ENCODE results near the gene PSPC1. TPM values are rescaled to one million over a fixed set of nuclear protein-coding genes. Genes with fewer than 3 reads are reported as not detected.

The PSPC1 gene
- total RNA-seq, 2 experiments from 2014 or later, result 81.6 to 101 TPM

Other genes with a start within 250 kb of the PSPC1 start
- gene TPTE2, start 221.4 kb downstream of the PSPC1 start, total RNA-seq, result not detected
- 10 to 100 TPM; 39.4 to 41.5 TPM for gene MPHOSPH8, start 149.3 kb downstream of the PSPC1 start, total RNA-seq
- 10 to 100 TPM; 14.3 to 16.9 TPM for gene ZMYM5, start 80.7 kb upstream of the PSPC1 start, total RNA-seq
- gene ZMYM2, start 175.8 kb upstream of the PSPC1 start, total RNA-seq, result 10 to 100 TPM; 51.6 to 67.6 TPM